HTR-8/SVneo (cell line): ENCODE results near the gene NPAS3.
"Not testable (repeated sequence)": the region's sequence is repeated elsewhere in the genome, so short reads cannot be mapped to it uniquely, and the experiment has no call there.

Experiments used
- DNase-seq: peaks from one replicate; pipeline ENCODE4 v3.0.0; 2011; ENCODE audit warnings: low spot score, mixed read lengths; ENCODE audit not compliant: insufficient read length
- FAIRE-seq: peaks from 2 replicates; lab custom pipeline; 2011; peaks lifted over from hg19 to GRCh38; lab: Jason Lieb, UNC

Gene NPAS3

GRCh38 chr14:33062881-33063280 is 124.2 kb downstream of the NPAS3 start:
- DNase-seq (no peak), FAIRE-seq (no peak)

- FAIRE-seq (no peak), DNase-seq (no peak)
These were observed 124.8 kb downstream of the NPAS3 start for GRCh38 chr14:33063521-33063920.

GRCh38 chr14:33065634-33066033 is 127.0 kb downstream of the NPAS3 start:
- DNase-seq (no peak), FAIRE-seq (no peak)

GRCh38 chr14:33068040-33068439 is 129.4 kb downstream of the NPAS3 start:
- no peak for FAIRE-seq
- DNase-seq = no peak

- DNase-seq (no peak), FAIRE-seq (no peak)
These were observed 129.9 kb downstream of the NPAS3 start for GRCh38 chr14:33068626-33069025.

- FAIRE-seq (no peak), DNase-seq (no peak)
These were observed 131.8 kb downstream of the NPAS3 start for GRCh38 chr14:33070475-33070874.

- no peak for FAIRE-seq
- DNase-seq = no peak
These were observed 134.3 kb downstream of the NPAS3 start for GRCh38 chr14:33073023-33073422.

GRCh38 chr14:33081259-33081658 is 142.6 kb downstream of the NPAS3 start:
- DNase-seq (no peak), FAIRE-seq (no peak)

- no peak for FAIRE-seq
- no peak for DNase-seq
These were observed 147.1 kb downstream of the NPAS3 start for GRCh38 chr14:33085799-33086198.

GRCh38 chr14:33088274-33088673 is 149.6 kb downstream of the NPAS3 start:
- not testable (repeated sequence) for FAIRE-seq, DNase-seq

GRCh38 chr14:33098016-33098415 is 159.3 kb downstream of the NPAS3 start:
- FAIRE-seq (no peak), DNase-seq (no peak)

- FAIRE-seq (no peak), DNase-seq (no peak)
These were observed 164.8 kb downstream of the NPAS3 start for GRCh38 chr14:33103489-33103888.

- FAIRE-seq (no peak), DNase-seq (no peak)
These were observed 165.3 kb downstream of the NPAS3 start for GRCh38 chr14:33103966-33104365.

- DNase-seq (no peak), FAIRE-seq (no peak)
These were observed 172.2 kb downstream of the NPAS3 start for GRCh38 chr14:33110737-33111443.

- DNase-seq (no peak), FAIRE-seq (no peak)
These were observed 175.7 kb downstream of the NPAS3 start for GRCh38 chr14:33114331-33114730.

GRCh38 chr14:33118668-33119067 is 180.0 kb downstream of the NPAS3 start:
- no peak for DNase-seq
- FAIRE-seq = no peak

GRCh38 chr14:33120341-33120740 is 181.7 kb downstream of the NPAS3 start:
- peak; percentile 48 for DNase-seq
- FAIRE-seq = peak; percentile 68

- no peak for FAIRE-seq
- DNase-seq = no peak
These were observed 182.3 kb downstream of the NPAS3 start for GRCh38 chr14:33120966-33121365.

GRCh38 chr14:33123281-33123680 is 184.6 kb downstream of the NPAS3 start:
- no peak for FAIRE-seq
- no peak for DNase-seq

GRCh38 chr14:33126433-33126832 is 187.8 kb downstream of the NPAS3 start:
- no peak for DNase-seq
- no peak for FAIRE-seq

- FAIRE-seq (no peak), DNase-seq (no peak)
These were observed 188.9 kb downstream of the NPAS3 start for GRCh38 chr14:33127531-33127930.

- DNase-seq (no peak), FAIRE-seq (no peak)
These were observed 193.1 kb downstream of the NPAS3 start for GRCh38 chr14:33131801-33132200.
